H1 (cell line): ENCODE data around the gene B3GLCT. TPM values are rescaled to one million over a fixed set of nuclear protein-coding genes. Genes with fewer than 3 reads are reported as not detected.

Source experiments
- CHD1 ChIP-seq: IDR thresholded peaks from 2 replicates; pipeline ENCODE4 v1.6.1; 2012; ENCODE audit warnings: low read depth, low read length, improper control_type of control experiment
- NRF1 ChIP-seq: IDR thresholded peaks from 2 replicates; pipeline ENCODE4 v1.6.1; 2011; ENCODE audit warnings: mild to moderate bottlenecking, low read depth, low read length, improper control_type of control experiment
- polyA plus RNA-seq, 7 experiments: library from polyadenylated mRNA; depleted of rRNA in 3 of 7; stranded (reverse) in 5 of 7; unstranded in 2 of 7; fragments of >200 nt in 5 of 7; fragments of 200-250 nt in 2 of 7; gene quantifications; 1 replicate in 5 of 7; 2 replicates in 1 of 7; 4 replicates in 1 of 7; pipeline versions ENCODE4 v1.2.1 to v1.2.3, GENCODE V29; 2011 to 2013; ENCODE audit warnings: missing spikeins in 2 of 7, mixed read lengths in 2 of 7
- total RNA-seq: library from RNA; stranded (reverse); fragmentation: NEBNext Ultra II Directional; extraction: Animal tissue kit (Norgen Biotek cat#: 25700); gene quantifications from 2 replicates; pipeline ENCODE4 v1.2.1, GENCODE V29; 2021
- TF ChIP-seq, protein P1 (sequence below): IDR thresholded peaks from 2 replicates; pipeline ENCODE4 v1.6.1; 2011; ENCODE audit warnings: low read length, improper control_type of control experiment

The B3GLCT gene
- total and polyA plus RNA-seq, 2 of the 8 experiments (the other 6 are each of a cell fraction or from before 2014, with no cell fraction given), result 1.5 to 4.1 TPM

DNA sequence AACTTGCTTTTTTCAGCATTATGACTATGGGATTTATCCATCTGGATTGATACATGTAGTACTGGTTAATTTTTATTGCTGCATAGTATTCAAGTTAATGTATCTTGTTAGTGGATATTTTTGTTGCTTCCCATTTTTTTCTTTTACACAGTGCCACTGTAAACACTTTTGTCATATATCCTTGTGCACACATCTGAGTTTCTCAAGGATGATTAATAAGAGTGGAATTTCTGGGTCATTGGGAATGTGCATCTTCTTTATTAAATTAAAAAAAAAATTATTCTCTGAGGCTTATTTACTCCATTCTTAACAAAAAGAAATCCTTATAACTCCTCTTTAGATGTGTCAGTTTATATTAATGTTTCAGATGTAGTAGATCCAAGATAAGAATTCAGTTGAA lies 27.3 kb downstream of the B3GLCT start (continued):
- TF ChIP-seq CHD1 (no peak), NRF1 (no peak)
- TF ChIP-seq, protein P1, sequence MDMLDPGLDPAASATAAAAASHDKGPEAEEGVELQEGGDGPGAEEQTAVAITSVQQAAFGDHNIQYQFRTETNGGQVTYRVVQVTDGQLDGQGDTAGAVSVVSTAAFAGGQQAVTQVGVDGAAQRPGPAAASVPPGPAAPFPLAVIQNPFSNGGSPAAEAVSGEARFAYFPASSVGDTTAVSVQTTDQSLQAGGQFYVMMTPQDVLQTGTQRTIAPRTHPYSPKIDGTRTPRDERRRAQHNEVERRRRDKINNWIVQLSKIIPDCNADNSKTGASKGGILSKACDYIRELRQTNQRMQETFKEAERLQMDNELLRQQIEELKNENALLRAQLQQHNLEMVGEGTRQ, result no peak
